ENCODE measurements around the gene ST3GAL6. TPM values are rescaled to one million over a fixed set of nuclear protein-coding genes. Genes with fewer than 3 reads are reported as not detected.

The ST3GAL6 gene
- total RNA-seq, 2 experiments from 2014 or later, result not detected

DNA sequence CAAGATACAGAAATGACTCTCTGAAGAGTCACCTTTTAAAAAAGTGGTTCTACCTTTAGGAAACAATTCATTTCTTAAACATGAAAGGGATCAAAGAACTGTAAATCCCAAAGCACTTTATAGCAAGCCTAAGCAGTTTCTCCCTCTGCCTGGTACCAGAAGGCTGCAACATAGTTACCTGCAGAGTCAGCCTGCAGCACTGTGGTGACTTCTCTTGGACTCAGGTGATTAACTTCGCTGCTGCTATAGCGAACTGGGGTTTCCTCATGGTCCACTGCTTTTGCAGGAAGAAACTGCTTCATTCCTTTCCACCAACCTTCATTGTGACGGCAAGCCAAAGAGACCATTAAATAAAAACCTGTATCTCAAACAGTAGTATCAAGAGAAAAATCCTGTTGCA is 37.3 kb downstream of the ST3GAL6 start:
- POLR2A ChIA-PET, result no interaction called here
- no peaks in the 10 kb centered on the region for H3K36me3 Mint-ChIP-seq
- H3K4me3 Mint-ChIP-seq, result no peak overlapping the region
- DNase-seq, result no peak
- intact Hi-C loops (cut with micrococcal nuclease), result no loop called here
- CTCF ChIA-PET, result no interaction called here
- no peaks in the 10 kb centered on the region for H3K27me3 Mint-ChIP-seq
- H3K27ac Mint-ChIP-seq, result no peak overlapping the region
- no peaks in the 10 kb centered on the region for H3K4me1 Mint-ChIP-seq (ENCODE audit: low read depth)
- H3K9me3 Mint-ChIP-seq, result peaks cover 2% of the 10 kb centered on the region

DNA sequence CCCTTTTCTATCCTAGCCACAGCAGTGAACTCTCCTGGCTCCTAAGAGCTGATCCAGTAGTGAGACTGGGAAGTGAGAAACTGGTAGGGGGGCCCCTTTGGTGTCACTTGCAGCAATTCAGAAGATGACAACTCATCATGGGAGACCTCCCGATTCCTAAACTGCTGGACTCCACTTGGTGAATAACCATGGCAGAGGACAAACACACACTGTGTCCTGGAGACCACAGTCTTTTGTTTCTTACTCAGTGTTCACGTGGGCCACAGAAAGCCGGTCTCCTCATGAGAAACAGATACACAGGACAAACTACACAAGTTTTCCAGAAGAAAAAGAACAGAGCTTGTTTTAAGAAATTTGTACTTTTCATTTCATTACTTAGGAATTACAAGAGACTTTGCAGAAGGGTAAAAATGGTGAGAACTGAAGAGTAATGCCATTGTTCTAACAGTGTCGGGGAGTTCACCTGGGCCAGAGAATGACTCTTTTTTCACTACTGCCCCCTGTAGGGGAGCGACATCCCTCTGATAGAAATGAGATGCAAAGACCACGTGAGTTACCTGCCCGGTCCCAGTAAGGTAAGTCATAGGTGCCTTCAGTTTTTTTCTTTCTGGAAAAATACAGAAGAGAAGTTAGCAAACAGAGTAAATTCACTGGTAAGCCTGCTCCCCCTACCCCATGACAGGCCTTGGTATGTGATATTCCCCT is 38.1 kb downstream of the ST3GAL6 start:
- no peaks in the 10 kb centered on the region for H3K27me3 Mint-ChIP-seq
- H3K9me3 Mint-ChIP-seq, result peaks cover 2% of the 10 kb centered on the region
- DNase-seq, result no peak
- ChIA-PET POLR2A (no interaction called here), CTCF (no interaction called here)
- H3K36me3 Mint-ChIP-seq, result no peaks in the 10 kb centered on the region
- intact Hi-C loops (cut with micrococcal nuclease), result no loop called here
- H3K4me1 Mint-ChIP-seq (ENCODE audit: low read depth), result no peaks in the 10 kb centered on the region
- no peak overlapping the region for H3K27ac Mint-ChIP-seq
- H3K4me3 Mint-ChIP-seq, result no peak overlapping the region

DNA sequence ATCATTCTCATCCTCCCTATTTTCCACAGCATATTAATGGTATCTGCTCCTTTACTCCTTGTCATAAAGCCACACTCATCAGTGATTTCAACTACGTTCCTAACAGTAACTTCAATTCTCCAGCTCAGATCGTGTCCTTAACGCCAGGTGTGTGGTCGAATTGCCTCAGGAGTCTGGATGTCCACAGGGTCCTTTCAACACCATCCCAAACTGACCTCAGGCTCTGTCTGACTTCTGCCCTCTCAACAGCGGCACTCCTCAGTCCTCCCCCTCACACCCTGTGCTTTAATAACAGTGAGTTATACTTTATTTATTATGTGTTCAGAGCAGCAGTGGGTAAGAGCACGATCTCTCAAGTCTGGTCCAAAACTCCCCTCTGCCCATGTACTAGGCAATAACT is 42.4 kb downstream of the ST3GAL6 start:
- ChIA-PET CTCF (interaction anchor here (1.8 kb wide), 1 partner anchor 10 kb away, joined by 8 read pairs; no protein-coding TSS in a partner anchor), POLR2A (no interaction called here)
- Mint-ChIP-seq H3K27ac (no peak overlapping the region), H3K36me3 (no peaks in the 10 kb centered on the region), H3K9me3 (peaks cover 2% of the 10 kb centered on the region), H3K4me3 (no peak overlapping the region), H3K27me3 (no peaks in the 10 kb centered on the region), H3K4me1 (ENCODE audit: low read depth) (no peaks in the 10 kb centered on the region)
- intact Hi-C loops (cut with micrococcal nuclease), result no loop called here
- DNase-seq, result no peak

DNA sequence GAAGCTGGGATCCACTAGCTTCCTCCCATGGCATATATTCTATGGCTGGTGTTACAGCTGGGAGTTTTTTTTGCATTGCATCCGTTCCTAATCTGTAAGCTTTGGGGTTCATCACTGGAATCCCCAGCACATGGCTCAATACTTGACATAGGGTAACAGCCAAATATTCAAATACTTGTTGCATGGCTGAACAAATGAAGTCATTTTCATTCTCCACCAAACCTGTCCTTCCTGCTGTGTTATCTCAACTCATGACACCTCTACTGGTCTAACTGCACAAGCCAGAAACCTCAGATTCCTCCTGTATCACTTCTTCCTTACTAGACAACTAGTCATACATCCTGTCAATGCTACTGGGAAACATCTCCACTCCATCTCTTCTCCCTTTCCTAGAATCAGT is 43.4 kb downstream of the ST3GAL6 start:
- H3K4me3 Mint-ChIP-seq, result no peak overlapping the region
- no peaks in the 10 kb centered on the region for H3K4me1 Mint-ChIP-seq (ENCODE audit: low read depth)
- DNase-seq, result no peak
- H3K9me3 Mint-ChIP-seq, result peaks cover 2% of the 10 kb centered on the region
- ChIA-PET CTCF (interaction anchor here (1.8 kb wide), 1 partner anchor 9 kb away, joined by 8 read pairs; no protein-coding TSS in a partner anchor), POLR2A (no interaction called here)
- intact Hi-C loops (cut with micrococcal nuclease), result no loop called here
- H3K36me3 Mint-ChIP-seq, result no peaks in the 10 kb centered on the region
- H3K27me3 Mint-ChIP-seq, result no peaks in the 10 kb centered on the region
- H3K27ac Mint-ChIP-seq, result no peak overlapping the region

DNA sequence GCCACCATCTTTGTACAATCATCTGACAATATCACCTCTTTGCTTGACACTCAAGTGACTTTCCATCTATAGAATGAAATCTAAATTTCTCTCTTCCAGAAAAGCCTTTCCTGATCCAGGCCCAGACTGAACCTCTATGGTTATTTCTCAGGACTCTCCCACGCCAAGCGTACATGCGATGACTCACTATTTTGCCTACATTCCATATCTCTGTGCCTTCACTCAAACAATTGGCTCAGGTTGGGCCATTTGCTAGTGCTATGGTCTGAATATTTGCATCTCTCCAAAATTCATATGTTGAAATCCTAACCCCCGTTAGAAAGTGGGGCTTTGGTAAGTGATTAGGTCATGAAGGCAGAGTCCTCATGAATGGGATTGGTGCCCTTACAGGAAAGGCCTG is 43.9 kb downstream of the ST3GAL6 start:
- no peaks in the 10 kb centered on the region for H3K4me1 Mint-ChIP-seq (ENCODE audit: low read depth)
- no peak overlapping the region for H3K27ac Mint-ChIP-seq
- peaks cover 2% of the 10 kb centered on the region for H3K9me3 Mint-ChIP-seq
- no peaks in the 10 kb centered on the region for H3K36me3 Mint-ChIP-seq
- POLR2A ChIA-PET, result no interaction called here
- intact Hi-C loops (cut with micrococcal nuclease), result no loop called here
- no peaks in the 10 kb centered on the region for H3K27me3 Mint-ChIP-seq
- CTCF ChIA-PET, result interaction anchor here (1.8 kb wide), 1 partner anchor 8 kb away, joined by 8 read pairs; no protein-coding TSS in a partner anchor
- no peak overlapping the region for H3K4me3 Mint-ChIP-seq
- no peak for DNase-seq

DNA sequence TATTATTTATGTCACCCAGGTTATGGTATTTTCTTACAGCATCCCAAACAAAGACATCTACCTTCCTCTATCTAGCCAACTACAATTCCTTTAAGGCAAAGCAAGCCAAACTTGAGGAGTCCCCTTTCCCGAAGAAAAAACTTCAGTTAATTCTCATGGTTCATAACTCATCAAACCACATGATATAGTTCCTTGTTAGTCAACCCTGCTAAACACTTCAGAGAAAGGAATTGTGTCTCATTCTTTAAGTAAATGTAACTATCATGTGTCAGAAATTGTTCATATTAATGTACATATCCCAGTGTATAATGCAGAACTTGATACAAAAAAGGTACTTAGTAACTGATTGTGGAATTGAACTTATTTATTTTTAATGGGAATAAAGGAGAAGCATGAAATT is 44.4 kb downstream of the ST3GAL6 start:
- no peak for DNase-seq
- H3K27me3 Mint-ChIP-seq, result no peaks in the 10 kb centered on the region
- CTCF ChIA-PET, result interaction anchor here (1.0 kb wide), 1 partner anchor 207 kb away, joined by 3 read pairs; no protein-coding TSS in a partner anchor
- H3K4me3 Mint-ChIP-seq, result no peak overlapping the region
- no peaks in the 10 kb centered on the region for H3K4me1 Mint-ChIP-seq (ENCODE audit: low read depth)
- POLR2A ChIA-PET, result no interaction called here
- no peak overlapping the region for H3K27ac Mint-ChIP-seq
- intact Hi-C loops (cut with micrococcal nuclease), result no loop called here
- peaks cover 2% of the 10 kb centered on the region for H3K9me3 Mint-ChIP-seq
- H3K36me3 Mint-ChIP-seq, result no peaks in the 10 kb centered on the region

DNA sequence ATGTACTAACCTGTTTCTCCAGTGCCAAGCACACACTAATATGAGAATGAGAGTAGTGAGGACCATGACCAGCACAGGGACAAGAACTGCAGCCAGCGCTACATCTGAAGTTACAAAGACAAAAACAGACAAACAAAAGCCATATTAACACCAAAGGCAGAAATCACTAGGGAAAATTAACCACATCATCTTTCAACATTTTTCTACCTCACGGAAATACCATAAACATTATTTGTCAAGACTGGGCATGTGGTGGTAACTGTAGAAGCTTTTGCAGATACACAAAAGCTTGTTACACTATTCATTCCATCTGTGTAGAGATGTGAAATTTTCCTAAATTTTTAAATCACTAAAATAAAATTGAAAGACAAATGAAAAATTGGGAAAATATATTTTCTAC is 44.9 kb downstream of the ST3GAL6 start:
- no peak for DNase-seq
- POLR2A ChIA-PET, result no interaction called here
- CTCF ChIA-PET, result interaction anchor here (1.0 kb wide), 1 partner anchor 207 kb away, joined by 3 read pairs; no protein-coding TSS in a partner anchor
- Mint-ChIP-seq H3K36me3 (no peaks in the 10 kb centered on the region), H3K27me3 (no peaks in the 10 kb centered on the region), H3K9me3 (no peaks in the 10 kb centered on the region), H3K27ac (no peak overlapping the region), H3K4me1 (ENCODE audit: low read depth) (no peaks in the 10 kb centered on the region), H3K4me3 (no peak overlapping the region)
- intact Hi-C loops (cut with micrococcal nuclease), result no loop called here

DNA sequence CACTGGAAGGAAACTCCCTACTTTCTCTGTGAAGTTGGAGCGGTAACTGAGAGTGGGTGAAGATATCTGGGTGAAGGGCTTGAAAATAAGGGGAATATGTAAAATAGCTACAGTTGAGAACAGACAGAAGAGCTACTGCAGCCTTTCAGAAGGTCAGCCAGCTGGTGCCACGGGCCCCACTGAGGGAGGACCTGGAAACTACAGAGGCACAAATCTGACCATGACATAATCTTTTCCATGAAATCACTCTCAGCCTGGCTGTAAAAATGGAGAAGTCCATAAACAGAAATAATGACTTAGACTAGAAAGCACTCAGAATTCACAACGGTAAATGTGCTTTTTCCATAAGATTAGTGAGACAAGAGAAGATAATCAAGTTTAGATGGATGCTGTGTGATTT is 46.4 kb downstream of the ST3GAL6 start:
- no peak for DNase-seq
- Mint-ChIP-seq H3K9me3 (no peaks in the 10 kb centered on the region), H3K4me1 (ENCODE audit: low read depth) (no peaks in the 10 kb centered on the region), H3K27me3 (no peaks in the 10 kb centered on the region), H3K36me3 (no peaks in the 10 kb centered on the region), H3K27ac (no peak overlapping the region), H3K4me3 (no peak overlapping the region)
- POLR2A ChIA-PET, result no interaction called here
- CTCF ChIA-PET, result interaction anchor here (1.2 kb wide), 1 partner anchor 770 kb away, joined by 3 read pairs; no protein-coding TSS in a partner anchor
- intact Hi-C loops (cut with micrococcal nuclease), result no loop called here

DNA sequence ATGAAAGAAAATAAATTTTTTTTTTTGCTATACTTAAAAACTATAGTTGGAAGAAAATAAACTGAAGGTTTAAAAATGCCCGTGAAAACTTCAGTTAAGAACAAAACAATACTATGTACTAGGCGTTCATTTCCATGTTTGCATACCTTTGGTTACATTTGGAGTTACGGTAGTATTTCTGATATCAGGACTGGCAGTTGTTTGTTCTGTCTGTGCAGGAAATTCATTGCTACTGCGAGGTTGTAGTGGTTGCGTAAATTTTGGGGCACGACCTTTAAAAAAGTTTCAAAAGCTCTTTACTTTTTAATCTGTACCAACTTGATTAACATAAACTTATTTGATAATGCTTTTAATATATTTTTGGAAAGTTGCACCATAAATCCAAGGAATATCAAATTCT is 47.9 kb downstream of the ST3GAL6 start:
- Mint-ChIP-seq H3K36me3 (no peaks in the 10 kb centered on the region), H3K9me3 (no peaks in the 10 kb centered on the region), H3K4me3 (no peak overlapping the region), H3K4me1 (ENCODE audit: low read depth) (no peaks in the 10 kb centered on the region), H3K27me3 (no peaks in the 10 kb centered on the region), H3K27ac (no peak overlapping the region)
- CTCF ChIA-PET, result interaction anchor here (1.1 to 1.8 kb wide), 2 partner anchors 209 to 214 kb away, joined by 4 to 9 read pairs; no protein-coding TSS in a partner anchor
- intact Hi-C loops (cut with micrococcal nuclease), result no loop called here
- DNase-seq, result no peak
- POLR2A ChIA-PET, result no interaction called here

DNA sequence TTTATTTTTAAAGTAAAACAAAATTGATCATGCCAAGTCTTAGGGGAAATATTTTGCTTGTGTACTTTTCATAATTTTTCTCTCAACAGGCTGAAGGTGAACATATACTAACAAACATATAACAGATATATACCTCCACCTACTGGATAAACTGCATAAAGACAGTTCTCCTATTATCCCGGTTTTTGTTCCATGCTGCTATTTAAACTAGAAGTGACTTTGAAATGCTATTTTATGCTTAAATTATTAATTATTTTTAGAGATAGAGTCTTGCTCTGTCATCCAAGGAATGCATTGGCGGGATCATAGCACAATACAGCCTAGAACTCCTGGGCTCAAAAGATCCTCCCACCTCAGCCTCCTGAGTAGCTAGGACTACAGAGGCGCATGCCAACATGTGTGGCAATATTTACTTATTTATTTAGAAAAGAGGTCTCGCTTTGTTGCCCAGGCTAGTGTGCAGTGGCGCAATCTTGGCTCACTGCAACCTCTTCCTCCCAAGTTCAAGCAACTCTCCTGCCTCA is 49.8 kb downstream of the ST3GAL6 start:
- H3K9me3 Mint-ChIP-seq, result no peaks in the 10 kb centered on the region
- H3K36me3 Mint-ChIP-seq, result no peaks in the 10 kb centered on the region
- DNase-seq, result no peak
- H3K4me1 Mint-ChIP-seq (ENCODE audit: low read depth), result no peaks in the 10 kb centered on the region
- ChIA-PET CTCF (interaction anchor here (1.0 to 5.8 kb wide), 8 partner anchors 13 to 998 kb away, joined by 3 to 78 read pairs (median 7); partner anchors contain the start of gene CPOX), POLR2A (no interaction called here)
- H3K27ac Mint-ChIP-seq, result no peak overlapping the region
- intact Hi-C loops (cut with micrococcal nuclease), result loop anchor here (1.0 kb wide), 3 partner anchors 211 to 774 kb away; no protein-coding TSS in a partner anchor
- H3K27me3 Mint-ChIP-seq, result no peaks in the 10 kb centered on the region
- no peak overlapping the region for H3K4me3 Mint-ChIP-seq

DNA sequence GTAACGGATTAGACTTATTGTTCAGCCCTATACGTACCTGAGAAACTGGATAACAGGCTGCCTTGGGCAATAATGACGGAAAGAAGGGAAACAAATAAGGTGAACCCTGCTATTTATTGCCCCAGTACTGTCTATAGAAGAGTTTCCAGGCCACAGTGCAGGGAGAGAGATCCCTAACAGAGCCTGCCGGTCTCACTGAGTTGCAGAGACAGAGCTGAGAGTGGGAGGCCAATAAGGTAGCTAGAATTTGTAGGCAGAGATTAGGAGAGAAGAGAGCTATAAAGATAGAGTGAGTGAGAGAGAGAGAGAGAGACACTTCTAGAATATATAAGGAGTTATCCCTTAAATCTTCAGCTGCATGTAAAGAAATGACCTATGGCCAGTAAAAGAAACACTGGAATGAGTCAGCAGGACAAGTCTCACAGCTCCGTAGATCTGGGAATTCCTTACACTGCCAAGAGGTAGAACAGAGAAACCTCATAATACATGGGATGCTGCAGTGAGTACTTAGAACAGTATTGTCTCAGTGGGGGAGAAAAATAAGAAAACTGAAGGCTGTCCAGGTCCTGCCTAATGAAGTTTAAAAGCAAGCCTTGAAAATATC is 51.8 kb downstream of the ST3GAL6 start:
- no peaks in the 10 kb centered on the region for H3K36me3 Mint-ChIP-seq
- no peak for DNase-seq
- H3K4me1 Mint-ChIP-seq (ENCODE audit: low read depth), result no peaks in the 10 kb centered on the region
- no peaks in the 10 kb centered on the region for H3K9me3 Mint-ChIP-seq
- CTCF ChIA-PET, result interaction anchor here (1.0 to 5.8 kb wide), 9 partner anchors 9 to 946 kb away, joined by 3 to 78 read pairs (median 8); no protein-coding TSS in a partner anchor
- POLR2A ChIA-PET, result no interaction called here
- H3K27me3 Mint-ChIP-seq, result no peaks in the 10 kb centered on the region
- no peak overlapping the region for H3K27ac Mint-ChIP-seq
- intact Hi-C loops (cut with micrococcal nuclease), result loop anchor here (5.0 kb wide), 2 partner anchors 872 to 992 kb away; no protein-coding TSS in a partner anchor
- no peak overlapping the region for H3K4me3 Mint-ChIP-seq

DNA sequence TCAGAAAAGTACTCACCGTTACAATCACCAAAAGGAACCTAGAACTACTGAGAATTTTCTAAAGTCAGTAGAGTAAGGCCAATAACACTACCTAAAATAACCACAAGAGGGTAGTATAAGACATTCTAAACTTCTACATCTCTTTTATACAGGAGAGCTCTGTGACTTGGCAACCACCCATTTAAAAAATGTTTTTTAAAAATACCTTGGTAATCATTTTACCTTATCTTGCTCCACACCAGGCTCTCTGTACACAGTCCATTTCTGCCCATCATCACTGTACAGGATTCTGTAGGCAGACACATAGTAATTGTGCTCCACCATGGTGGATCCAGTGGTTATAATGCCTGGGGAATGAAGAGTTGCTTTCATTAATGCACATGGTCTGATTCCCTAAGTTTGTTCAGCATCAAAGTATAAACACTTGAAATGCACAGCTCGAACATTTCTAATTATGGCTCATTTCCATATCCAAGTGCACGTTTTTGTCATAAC is 54.5 kb downstream of the ST3GAL6 start:
- ChIA-PET POLR2A (no interaction called here), CTCF (interaction anchor here (0.6 to 5.8 kb wide), 15 partner anchors 10 to 1024 kb away, joined by 3 to 78 read pairs (median 4); no protein-coding TSS in a partner anchor)
- Mint-ChIP-seq H3K36me3 (no peaks in the 10 kb centered on the region), H3K4me3 (no peak overlapping the region), H3K27me3 (no peaks in the 10 kb centered on the region), H3K4me1 (ENCODE audit: low read depth) (no peaks in the 10 kb centered on the region), H3K9me3 (no peaks in the 10 kb centered on the region), H3K27ac (no peak overlapping the region)
- no peak for DNase-seq
- intact Hi-C loops (cut with micrococcal nuclease), result loop anchor here (1.0 to 5.0 kb wide), 5 partner anchors 177 to 990 kb away; no protein-coding TSS in a partner anchor
